GM18873 (cell line): ENCODE data around the gene RABGAP1L.
"Not testable (repeated sequence)": the region's sequence is repeated elsewhere in the genome, so short reads cannot be mapped to it uniquely, and the experiment has no call there.

Experiments
- ATAC-seq: cut with Tn5 transposase; IDR thresholded peaks from one replicate; pipeline ENCODE4 v1.9.1; 2021; ENCODE audit warnings: mild to moderate bottlenecking, moderate library complexity, moderate number of reproducible peaks; ENCODE audit not compliant: unreplicated experiment, low FRiP score

RABGAP1L gene

DNA sequence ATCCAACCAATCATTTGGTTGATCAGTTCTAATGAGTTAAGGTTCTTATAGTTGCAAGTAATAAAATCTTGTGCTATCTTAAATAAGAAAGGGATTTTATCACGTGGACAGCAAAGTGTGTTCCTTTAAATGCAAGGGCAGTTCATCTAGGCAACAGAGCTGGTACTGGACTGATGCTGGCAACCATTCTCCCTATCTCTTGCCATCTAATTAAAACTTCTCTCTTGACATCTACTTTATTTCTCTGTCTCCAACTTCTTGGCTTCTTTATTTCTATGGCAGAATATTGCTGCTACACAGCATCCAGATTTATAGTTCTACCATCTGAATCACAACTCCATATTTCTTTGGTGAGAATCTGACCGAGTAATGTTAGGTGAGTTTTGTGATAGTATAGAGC is 725.2 kb downstream of the RABGAP1L start:
- no peak for ATAC-seq

DNA sequence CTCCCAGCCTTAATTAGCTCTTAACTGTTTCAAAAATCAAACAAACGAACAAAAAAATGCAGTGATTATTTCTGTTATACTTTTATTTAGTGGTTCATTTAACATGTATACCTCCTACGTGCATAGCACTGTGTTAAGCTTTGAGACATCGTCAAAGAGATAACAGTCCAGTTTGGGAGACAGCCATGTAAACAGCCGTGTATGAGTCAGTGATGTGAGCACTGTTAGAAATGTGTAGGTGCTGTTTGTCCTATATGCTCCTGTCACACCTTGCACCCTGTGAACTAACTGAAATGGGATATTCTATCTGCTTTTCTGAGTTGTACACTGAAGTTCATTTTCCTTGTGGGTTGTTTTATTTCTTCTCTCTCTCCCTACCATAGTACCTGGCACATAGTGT is 730.7 kb downstream of the RABGAP1L start:
- no peak for ATAC-seq

DNA sequence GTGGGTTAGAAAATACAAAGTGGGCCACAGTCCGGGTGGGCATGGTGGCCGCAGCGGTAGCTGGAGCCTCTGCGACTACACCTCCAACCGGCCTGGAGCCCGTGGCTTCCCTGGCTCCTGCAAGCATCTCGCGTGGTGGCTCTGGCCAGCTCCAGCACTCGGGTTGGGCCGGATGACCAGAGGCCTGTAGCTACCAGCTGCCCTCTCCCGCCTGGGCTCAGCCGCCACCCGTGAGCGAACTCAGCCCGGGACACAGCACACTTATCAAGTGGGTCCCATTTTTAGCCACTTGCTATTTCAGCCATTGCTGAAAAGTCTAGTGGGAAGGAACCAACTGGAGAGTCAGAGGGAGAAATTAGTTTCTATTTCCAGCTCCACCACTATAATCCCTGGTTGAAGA is 732.7 kb downstream of the RABGAP1L start:
- no peak for ATAC-seq

DNA sequence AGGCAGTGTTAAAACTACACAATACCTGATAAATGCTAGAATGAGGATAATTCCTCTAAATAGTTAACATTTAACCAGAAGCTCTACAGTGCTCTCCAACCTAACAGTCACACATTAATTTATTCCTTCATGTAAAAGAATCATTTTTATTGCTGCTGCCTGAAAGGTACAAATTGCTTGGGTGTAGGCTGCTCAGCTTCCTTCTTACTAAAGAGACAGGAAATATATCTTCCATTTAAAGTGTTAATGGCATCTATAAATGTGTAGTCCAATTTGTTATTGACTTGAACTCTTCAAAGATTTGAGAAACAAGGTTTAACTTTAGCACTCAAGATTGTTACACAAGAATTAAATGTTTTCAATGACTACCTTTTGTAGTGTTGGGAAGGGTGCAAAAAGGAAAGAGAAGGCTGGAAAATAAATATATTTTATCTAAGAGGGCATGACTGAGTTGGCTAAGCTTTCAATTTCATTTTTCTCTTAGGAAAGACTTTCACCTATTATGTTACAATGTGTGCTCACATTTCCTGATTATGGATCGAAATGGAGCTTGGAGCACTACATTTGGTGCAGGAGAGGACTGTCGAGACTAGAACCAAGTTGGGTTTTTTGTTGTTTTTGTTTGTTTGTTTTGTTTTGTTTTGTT is 734.9 kb downstream of the RABGAP1L start:
- no peak for ATAC-seq

DNA sequence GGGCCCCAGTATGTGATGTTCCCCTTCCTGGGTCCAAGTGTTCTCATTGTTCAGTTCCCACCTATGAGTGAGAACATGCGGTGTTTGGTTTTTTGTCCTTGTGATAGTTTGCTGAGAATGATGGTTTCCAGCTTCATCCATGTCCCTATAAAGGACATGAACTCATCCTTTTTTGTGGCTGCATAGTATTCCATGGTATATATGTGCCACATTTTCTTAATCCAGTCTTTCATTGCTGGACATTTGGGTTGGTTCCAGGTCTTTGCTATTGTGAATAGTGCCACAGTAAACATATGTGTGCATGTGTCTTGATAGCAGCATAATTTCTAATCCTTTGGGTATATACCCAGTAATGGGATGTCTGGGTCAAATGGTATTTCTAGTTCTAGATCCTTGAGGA is 736.3 kb downstream of the RABGAP1L start:
- not testable (repeated sequence) for ATAC-seq

DNA sequence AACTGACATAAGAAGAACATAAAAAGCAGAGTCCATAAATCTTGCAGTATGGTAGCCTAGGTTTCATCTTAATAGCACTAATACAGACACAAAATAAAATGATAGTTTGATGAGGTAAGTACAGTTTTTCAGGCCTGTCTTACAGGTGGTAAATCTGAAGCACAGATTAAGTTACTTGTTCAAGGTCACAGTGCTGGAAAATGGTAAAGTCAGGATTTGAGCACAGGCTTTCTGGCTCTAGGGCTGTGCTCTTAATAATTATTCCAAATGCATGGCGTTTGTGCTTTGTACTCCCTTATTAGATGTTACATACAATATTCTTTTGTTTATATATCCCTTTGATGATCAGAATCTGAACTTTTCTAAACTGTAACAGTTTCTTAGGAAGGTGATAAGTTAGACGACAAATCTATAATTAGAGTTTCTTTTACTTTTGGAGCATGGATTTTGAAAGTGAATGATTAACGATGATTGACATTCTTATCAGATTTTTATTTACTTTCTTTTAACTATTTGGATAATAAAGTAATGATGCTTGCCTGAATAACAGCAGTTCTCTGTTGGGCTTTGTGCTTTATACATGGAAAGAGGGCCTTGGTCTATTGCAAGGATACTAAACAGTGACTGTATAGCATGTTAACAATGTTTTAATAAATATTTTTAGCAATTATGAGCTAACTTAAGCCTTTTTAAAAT is 738.9 kb downstream of the RABGAP1L start:
- ATAC-seq, result no peak

DNA sequence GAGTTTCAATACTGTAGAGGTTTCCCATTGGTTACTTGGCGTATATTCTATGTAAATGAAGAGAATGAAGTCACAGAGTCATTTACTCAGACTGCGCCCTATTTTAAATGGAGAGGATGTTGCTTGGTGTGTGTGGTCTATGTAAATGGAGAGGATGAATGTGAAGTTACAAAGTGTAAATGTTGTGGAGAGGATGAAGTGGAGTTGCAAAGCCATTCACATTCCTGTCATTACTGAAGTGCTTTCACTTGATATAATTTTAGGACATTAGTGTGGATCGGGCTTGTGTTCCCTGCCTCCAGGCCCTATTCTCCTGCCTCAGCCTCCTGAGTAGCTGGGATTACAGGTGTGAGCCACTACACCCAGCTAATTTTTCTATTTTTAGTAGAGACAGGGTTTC is 741.0 kb downstream of the RABGAP1L start:
- ATAC-seq, result no peak

DNA sequence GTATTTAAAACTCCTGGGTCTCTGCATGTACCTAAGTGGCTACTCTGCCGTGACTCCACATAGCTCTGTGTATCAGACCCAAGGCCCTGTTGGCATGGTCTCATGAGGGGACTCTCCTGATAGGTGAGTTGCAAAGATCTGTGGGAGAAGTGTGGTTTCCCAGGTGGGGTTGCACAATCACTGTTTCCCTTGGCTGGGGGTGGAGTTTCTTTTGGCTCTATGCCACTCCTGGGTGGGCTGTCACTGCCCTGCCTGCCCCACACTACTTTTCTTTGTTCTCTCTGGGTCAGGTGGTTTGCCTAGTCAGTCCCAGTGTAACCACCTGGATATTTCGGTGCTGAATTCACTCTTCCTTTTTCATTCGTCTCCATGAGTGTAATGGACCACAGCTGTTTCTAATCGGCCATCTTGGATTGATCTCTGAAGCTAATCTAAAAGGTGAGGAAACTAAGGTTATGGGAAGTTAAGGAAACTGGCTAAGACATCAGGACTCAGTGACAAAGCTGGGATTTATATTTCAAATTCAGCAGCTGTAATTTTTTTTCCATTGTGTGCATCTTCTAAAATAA is 743.3 kb downstream of the RABGAP1L start:
- ATAC-seq, result no peak

DNA sequence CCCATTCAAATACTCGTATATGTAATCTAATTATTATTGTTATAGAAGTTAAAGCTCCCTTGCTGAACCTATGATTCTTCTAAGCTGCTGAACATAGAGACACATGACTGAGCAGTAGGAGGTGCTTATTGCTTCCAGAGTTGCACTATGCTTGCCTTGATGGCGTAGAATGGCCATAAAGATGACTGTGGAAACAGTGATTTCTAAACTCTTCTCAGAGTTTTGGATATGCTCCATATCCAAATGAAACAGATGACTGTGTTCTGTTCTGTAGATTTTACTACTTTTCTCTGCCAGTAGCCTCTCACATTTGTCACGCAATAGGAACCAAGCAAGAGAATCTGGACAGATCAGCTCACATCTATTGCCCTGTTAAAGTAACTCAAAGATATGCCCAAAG is 752.3 kb downstream of the RABGAP1L start:
- no peak for ATAC-seq

DNA sequence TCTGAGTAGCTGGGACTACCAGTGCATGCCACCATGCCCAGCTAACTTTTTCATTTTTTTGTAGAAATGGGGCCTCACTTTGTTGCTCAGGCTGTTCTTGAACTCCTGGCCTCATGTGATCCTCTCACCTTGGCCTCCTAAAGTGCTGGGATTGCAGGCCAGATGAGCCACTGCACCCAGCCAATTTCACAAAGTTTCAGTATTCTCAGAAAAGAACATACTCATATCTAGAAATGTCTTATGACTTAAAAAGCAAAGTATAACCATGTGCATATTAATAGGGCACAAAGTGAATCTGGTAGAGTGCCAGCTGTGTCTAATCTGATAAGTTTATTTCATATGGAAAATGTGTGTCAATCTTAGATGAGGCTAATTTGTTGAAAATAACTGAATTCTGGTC is 752.9 kb downstream of the RABGAP1L start:
- no peak for ATAC-seq

DNA sequence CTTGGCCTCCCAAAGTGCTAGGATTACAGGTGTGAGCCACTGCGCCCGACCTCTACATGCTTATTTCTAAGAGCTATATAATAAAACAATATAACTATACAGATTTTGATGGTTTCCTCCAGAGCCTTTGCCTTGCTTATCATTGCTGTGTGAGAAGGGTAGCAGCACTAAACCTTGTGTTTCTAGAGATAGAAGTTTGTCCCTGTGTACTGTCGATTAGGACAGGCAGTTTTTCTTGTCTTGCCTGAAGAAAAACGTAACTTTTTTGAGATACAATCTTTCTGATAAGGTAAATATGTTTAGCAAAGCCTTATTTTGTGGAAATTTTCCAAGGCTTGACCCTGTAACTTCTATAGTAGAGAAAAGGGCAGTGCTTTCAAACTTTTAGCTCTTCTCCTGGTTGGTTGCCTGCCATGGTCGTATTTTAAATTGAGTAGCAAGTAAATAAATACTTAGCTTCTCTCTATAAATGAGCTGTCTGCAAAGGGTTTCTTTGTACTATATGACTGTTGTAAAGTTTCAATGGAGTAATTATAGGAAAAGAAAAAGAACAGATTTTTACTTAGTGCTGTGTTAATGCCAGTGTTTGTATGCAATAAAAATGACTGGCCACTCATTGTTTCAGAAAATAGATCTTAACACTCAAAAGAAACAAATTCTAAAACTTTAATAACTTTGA is 754.0 kb downstream of the RABGAP1L start:
- ATAC-seq, result no peak

DNA sequence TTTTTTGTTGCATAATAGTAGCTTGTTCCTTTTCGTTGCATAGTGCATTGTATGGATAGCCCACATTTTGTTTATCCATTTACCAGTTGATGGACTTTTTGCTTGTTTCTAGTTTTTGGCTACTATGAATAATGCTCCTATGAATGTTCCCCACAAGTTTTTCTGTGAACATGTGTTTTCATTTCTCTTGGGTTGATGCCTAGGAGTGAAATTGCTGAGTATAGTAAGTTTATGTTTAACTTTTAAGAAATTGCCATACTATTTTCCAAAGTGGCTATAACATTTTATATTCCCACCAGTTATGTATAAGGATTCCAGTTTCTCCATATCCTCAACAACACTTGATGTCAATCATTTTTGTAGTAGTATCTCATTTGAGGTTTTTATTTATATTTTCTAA is 755.7 kb downstream of the RABGAP1L start:
- no peak for ATAC-seq

DNA sequence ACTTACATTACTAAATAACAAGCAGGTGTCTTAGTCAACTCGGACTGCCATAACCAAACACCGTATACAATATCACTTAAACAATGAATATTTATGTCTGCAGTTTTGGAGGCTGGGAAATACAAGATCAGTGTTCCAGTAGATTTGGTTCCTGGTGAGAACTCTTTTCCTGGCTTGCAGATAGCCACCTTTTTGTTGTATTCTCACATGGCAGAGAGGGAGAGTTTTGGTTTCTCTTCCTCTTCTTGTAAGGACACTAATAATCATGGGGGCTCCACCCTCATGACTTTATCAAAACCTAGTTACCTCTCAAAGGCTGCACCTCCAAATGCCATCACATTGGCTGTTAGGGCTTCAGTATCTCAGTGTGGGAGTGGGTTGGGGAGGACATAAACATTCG is 757.5 kb downstream of the RABGAP1L start:
- no peak for ATAC-seq

DNA sequence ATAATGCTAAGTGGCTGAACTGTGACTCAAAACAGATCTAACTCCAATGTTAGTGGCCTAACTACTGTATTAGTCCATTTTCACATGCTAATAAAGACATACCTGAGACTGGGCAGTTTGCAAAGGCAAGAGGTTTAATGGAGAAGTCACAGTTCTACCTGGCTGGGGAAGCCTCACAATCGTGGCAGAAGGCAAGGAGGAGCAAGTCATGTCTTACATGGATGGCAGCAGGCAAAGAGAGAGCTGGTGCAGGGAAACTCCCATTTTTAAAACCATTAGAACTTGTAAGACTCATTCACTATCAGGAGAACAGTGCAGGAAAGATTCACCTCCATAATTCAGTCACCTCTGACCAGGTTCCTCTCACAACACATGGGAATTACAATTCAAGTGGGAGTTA is 760.8 kb downstream of the RABGAP1L start:
- ATAC-seq, result no peak

DNA sequence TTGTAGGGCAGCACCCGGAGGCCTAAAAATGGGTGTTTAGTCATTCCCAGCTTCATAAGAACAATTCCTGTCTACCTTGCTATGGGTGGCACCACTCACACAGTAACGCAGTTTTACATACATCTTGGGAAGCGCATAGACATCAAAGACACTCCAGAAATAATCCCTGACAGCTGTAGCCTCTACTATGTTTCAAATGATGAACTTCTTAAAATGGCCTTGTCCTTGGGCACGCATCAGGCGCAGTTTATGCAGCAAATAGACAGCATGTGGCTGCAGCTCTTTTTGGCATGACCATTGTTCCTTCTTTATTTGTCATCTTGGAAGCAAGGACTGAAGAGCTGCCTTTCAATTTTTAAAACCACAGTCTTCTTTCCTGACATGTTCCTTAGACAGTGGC is 762.8 kb downstream of the RABGAP1L start:
- no peak for ATAC-seq

DNA sequence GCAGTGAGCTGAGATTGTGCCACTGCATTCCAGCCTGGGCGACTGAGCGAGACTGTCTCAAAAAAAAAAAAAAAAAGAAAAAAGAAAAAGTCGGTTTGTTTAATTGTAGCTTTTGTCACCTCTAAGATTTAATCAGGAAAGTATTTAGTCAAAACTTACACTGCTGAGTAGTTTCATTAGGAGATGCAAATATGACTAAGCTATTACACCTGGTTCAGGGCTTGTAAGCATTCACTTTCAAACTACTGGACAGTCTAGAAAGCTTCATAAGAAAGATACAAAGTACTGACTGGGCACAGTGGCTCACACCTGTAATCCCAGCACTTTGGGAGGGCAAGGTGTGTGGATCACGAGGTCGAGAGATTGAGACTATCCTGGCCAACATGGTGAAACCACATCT is 764.5 kb downstream of the RABGAP1L start:
- ATAC-seq, result no peak

DNA sequence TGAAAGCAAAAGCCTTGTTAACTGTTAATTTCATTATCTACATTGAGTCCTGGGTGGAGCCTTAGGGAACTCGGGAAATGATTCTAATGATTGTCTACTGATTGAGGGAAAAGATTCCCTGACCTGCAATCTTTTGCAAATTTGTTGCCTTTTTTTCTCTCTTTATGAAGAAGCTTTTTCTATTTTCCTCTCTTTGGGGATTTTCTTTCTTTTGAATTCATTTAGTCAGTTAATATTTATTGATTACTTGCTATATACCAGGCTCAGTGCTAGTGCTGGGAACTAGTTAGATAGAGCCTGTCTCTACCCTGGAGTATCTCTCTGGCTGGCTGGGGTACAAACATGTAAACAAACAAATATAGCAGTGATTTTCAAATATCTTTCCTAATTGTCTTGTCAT is 769.2 kb downstream of the RABGAP1L start:
- no peak for ATAC-seq

DNA sequence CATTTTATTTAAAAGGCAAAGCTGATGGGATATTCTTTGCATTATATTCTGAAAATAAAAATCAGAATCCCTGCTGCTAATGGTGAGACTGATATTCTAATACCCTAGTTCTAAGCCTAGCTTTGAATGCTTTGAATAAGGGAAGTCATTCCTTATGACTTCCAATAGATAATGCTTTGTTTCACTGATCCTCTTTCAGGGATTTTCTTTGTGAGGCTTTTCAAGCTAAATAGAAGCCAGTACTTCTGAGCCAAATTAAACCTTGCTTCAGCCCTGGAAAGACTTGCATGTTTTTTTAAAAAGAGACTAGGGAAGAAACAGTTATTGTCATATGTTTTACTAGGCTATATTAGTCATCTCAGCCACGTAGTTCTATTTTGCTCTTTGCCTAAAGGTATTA is 771.9 kb downstream of the RABGAP1L start:
- ATAC-seq, result no peak

DNA sequence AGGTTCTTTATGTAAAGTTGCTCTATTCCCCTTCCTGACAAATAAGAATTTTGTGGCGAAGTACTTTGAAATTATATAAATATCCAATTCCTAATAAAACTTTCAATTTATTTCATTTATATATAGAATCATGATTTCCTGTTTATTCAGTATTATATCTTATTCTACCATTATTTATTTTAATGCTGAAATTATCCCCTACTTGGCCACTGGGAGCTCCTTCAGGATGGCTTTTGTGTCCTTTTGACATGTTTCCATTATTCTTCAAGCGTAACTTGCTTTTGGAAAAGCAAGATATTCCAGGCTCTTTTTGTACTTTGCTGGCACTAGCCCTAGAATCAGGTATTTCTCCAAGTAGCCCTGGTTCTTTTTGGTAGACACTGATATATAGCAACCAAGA is 773.3 kb downstream of the RABGAP1L start:
- no peak for ATAC-seq

DNA sequence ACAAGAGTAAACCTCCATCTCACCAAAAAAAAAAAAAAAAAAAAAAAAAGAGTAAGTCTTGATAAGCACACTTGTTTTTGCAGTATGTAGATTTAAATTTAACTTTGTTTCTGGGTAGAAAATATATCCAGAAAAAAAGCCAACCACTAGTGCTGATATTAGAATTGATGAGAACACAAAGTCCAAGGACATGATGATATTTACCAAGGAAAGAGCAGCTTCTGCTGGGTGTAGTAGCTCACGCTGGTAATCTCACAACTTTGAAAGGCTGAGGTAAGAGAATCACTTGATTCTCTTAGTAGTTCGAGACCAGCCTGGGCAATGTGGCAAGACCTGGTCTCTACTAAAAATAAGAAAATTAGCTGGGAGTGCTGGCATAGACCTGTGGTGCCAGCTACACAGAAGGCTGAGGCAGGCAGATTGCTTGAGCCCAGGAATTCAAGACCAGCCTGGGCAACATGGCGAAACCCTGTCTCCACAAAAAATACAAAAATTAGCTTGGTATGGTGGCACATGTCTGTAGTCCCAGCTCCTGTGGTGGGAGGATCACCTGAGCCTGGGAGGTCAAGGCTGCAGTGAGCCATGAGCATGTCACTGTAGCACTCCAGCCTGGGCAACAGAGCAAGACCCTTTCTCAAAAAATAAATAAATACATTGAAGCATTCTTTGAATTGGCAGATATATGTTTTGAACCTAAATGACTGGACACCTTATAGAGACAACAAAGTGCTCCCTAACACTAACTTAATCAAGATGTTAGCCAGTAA is 776.8 kb downstream of the RABGAP1L start:
- ATAC-seq, result no peak
